K562 (cell line): Measurements from ENCODE around the gene ELSPBP1. TPM values are rescaled to one million over a fixed set of nuclear protein-coding genes. Genes with fewer than 3 reads are reported as not detected.

ENCODE experiments used
- ATAC-seq: fragments of 200-7000 bp; cut with Tn5 transposase; 3 replicates; pipeline ENCODE4 v1.9.1; 2020; ENCODE audit warnings: moderate library complexity
- BruUV-seq: library from RNA; stranded (reverse); fragments of 400-500 nt; replicated peaks from 2 replicates; lab custom pipeline; 2021; lab: Mats Ljungman, UMichigan
- CTCF ChIA-PET: fragments of 300-600 bp; formaldehyde crosslinking; extraction: SDS; loops from one replicate; lab custom pipeline; 2021; ENCODE audit warnings: low intra/inter-chr PET ratio; lab: Yijun Ruan, JAX
- POLR2A ChIA-PET: fragments of 300-600, 350-650 bp; sonication (Branson Sonifier 250); formaldehyde crosslinking; extraction: SDS; loops from one replicate; lab custom pipeline; 2021; ENCODE audit warnings: antibody characterized with exemption, inconsistent platforms; lab: Yijun Ruan, JAX
- DNase-seq, 4 experiments: peaks; one replicate each; pipeline versions ENCODE4 v3.0.0 to v3.0.0-alpha.2; 2011 to 2018; ENCODE audit warnings: low spot score in 3 of 4, mixed read lengths in 3 of 4; ENCODE audit errors: extremely low read depth in 1 of 4
- FAIRE-seq: peaks from 2 replicates; lab custom pipeline; 2011; peaks lifted over from hg19 to GRCh38; lab: Jason Lieb, UNC
- H2AFZ ChIP-seq: 2 replicates; pipeline ENCODE4 v1.6.0; 2011; ENCODE audit warnings: low read depth, low read length, control low read depth, inconsistent platforms
- H3K27ac ChIP-seq: fragments of 200-600 bp; 3 replicates; pipeline ENCODE4 v1.8.0; 2011; ENCODE audit warnings: low read depth, mild to moderate bottlenecking, control low read depth, inconsistent platforms, low read length, moderate library complexity, mixed read lengths; ENCODE audit errors: extremely low read depth
- H3K27me3 ChIP-seq, 2 experiments: fragments of 300-600 bp in 1 of 2; 2 replicates in 1 of 2; 3 replicates in 1 of 2; pipeline versions ENCODE4 v1.6.0 to v1.8.0; 2011; ENCODE audit warnings: inconsistent platforms in 2 of 2, low read length in 2 of 2, mild to moderate bottlenecking in 1 of 2, mixed read lengths in 1 of 2, moderate library complexity in 1 of 2; ENCODE audit not compliant: control insufficient read depth in 2 of 2, insufficient read depth in 2 of 2
- H3K36me3 ChIP-seq: fragments of 300-600 bp; 3 replicates; pipeline ENCODE4 v1.8.0; 2011; ENCODE audit warnings: mild to moderate bottlenecking, low read length, inconsistent platforms; ENCODE audit not compliant: control insufficient read depth, insufficient read depth
- H3K4me1 ChIP-seq, 2 experiments: fragments of 200-600 bp in 1 of 2; replicated peaks in 1 of 2; 2 replicates in 1 of 2; 3 replicates in 1 of 2; pipeline versions ENCODE4 v1.5.1 to v1.8.0; 2011; ENCODE audit warnings: inconsistent platforms in 2 of 2, low read length in 2 of 2, mild to moderate bottlenecking in 1 of 2, mixed read lengths in 1 of 2, moderate library complexity in 1 of 2; ENCODE audit not compliant: control insufficient read depth in 2 of 2, insufficient read depth in 2 of 2
- H3K4me2 ChIP-seq: 2 replicates; pipeline ENCODE4 v1.6.1; 2011; ENCODE audit warnings: low read length, control low read depth, inconsistent platforms, mixed read lengths; ENCODE audit not compliant: insufficient read depth
- H3K4me3 ChIP-seq: fragments of 200-600 bp; sonication (generic), shearing (Covaris generic); 2 replicates; pipeline ENCODE4 v1.5.1; 2016; ENCODE audit warnings: control low read depth, inconsistent platforms
- H3K79me2 ChIP-seq: fragments of 200-600 bp; 3 replicates; pipeline ENCODE4 v1.8.0; 2011; ENCODE audit warnings: low read length, inconsistent platforms; ENCODE audit not compliant: control insufficient read depth, insufficient read depth
- H3K9ac ChIP-seq, 2 experiments: 2 replicates each; pipeline versions ENCODE4 v1.6.0 to v1.6.1; 2011; ENCODE audit warnings: low read depth in 2 of 2, low read length in 2 of 2, control low read depth in 1 of 2, inconsistent platforms in 1 of 2, mild to moderate bottlenecking in 1 of 2, mixed read lengths in 1 of 2; ENCODE audit not compliant: insufficient read depth in 1 of 2
- H3K9me1 ChIP-seq: one replicate; pipeline ENCODE4 v1.6.0; 2011; ENCODE audit warnings: inconsistent platforms, mild to moderate bottlenecking, low read length, moderate library complexity; ENCODE audit not compliant: control insufficient read depth, insufficient read depth
- H3K9me3 ChIP-seq: replicated peaks from 2 replicates; pipeline ENCODE4 v1.5.1; 2011; ENCODE audit warnings: low read depth, low read length, inconsistent platforms; ENCODE audit not compliant: control insufficient read depth, insufficient read depth
- H4K20me1 ChIP-seq: replicated peaks from 2 replicates; pipeline ENCODE4 v1.6.1; 2011; ENCODE audit warnings: low read length, inconsistent platforms, mixed read lengths; ENCODE audit not compliant: control insufficient read depth, insufficient read depth
- EP400 ChIP-seq: fragments of 450-650 bp; IDR thresholded peaks from 2 replicates; pipeline ENCODE4 v1.6.1; 2017; ENCODE audit warnings: antibody characterized with exemption, mild to moderate bottlenecking, moderate library complexity
- POLR2G ChIP-seq: fragments of 200-400 bp; formaldehyde crosslinking; IDR thresholded peaks from 2 replicates; pipeline ENCODE4 v1.6.1; 2017; ENCODE audit warnings: low read depth, mild to moderate bottlenecking, antibody characterized with exemption, low read length, moderate library complexity
- TAF7 ChIP-seq: fragments of 450-650 bp; IDR thresholded peaks from 2 replicates; pipeline ENCODE4 v1.6.1; 2016; ENCODE audit warnings: missing genetic modification characterization, missing compliant biosample characterization
- ZC3H11A ChIP-seq: IDR thresholded peaks from 2 replicates; pipeline ENCODE4 v1.6.1; 2012; ENCODE audit warnings: low read depth, low read length, improper control_type of control experiment
- ZNF143 ChIP-seq: sonication (generic); formaldehyde crosslinking; IDR thresholded peaks from 2 replicates; pipeline ENCODE4 v1.9.0; 2022; ENCODE audit warnings: mild to moderate bottlenecking, missing genetic modification reagents
- WGBS: fragments of 100-300 bp; shearing (Covaris generic); methylation state at CpG from one replicate; pipeline ENCODE4 v1.1.6; 2016; ENCODE audit warnings: low coverage, mixed read lengths; ENCODE audit not compliant: insufficient coverage; ENCODE audit errors: missing lambda C conversion rate; 5-methylcytosine and 5-hydroxymethylcytosine counted together
- in situ Hi-C: fragments of 300-500 bp; cut with MboI; formaldehyde crosslinking; loops from 4 replicates; pipeline ENCODE4 v1.15.0; 2018; ENCODE audit warnings: inconsistent platforms, mixed read lengths
- intact Hi-C: fragments of 100-400 bp; cut with micrococcal nuclease; formaldehyde crosslinking; loops from 2 replicates; pipeline ENCODE4 v1.14.2; 2022
- polyA plus RNA-seq, 8 experiments: library from polyadenylated mRNA; depleted of rRNA in 4 of 8; stranded (reverse) in 5 of 8; unstranded in 3 of 8; fragments of >200 nt; fragmentation: Nextera tagmentation in 2 of 8; fragmentation: Illumina TruSeq in 1 of 8; extraction: Ambion mirVana in 2 of 8; extraction: Trizol in 1 of 8; gene quantifications; 2 replicates each; pipeline versions ENCODE4 v1.2.1 to v1.2.3, GENCODE V29; 2011 to 2014; ENCODE audit warnings: inconsistent platforms in 1 of 8, missing spikeins in 1 of 8
- total RNA-seq, 7 experiments: library from RNA; depleted of rRNA in 6 of 7; stranded (reverse); fragments of >200 nt in 6 of 7; fragmentation: Illumina TruSeq in 2 of 7; extraction: Trizol in 2 of 7; gene quantifications; 2 replicates each; pipeline versions ENCODE4 v1.2.1 to v1.2.3, GENCODE V29; 2011 to 2021; ENCODE audit warnings: low replicate concordance in 1 of 7
- TF ChIP-seq, protein P1 (sequence below): fragments of 200-600 bp; sonication (generic); IDR thresholded peaks from one replicate; pipeline ENCODE4 v1.6.1; 2012; ENCODE audit warnings: mild to moderate bottlenecking, low read depth, low read length, inconsistent platforms
- TF ChIP-seq, protein P2 (sequence below): fragments of 250-450 bp; sonication (Bioruptor Pico); IDR thresholded peaks from 2 replicates; pipeline ENCODE4 v1.4.0; 2020; ENCODE audit warnings: borderline replicate concordance

ELSPBP1 gene
- total and polyA plus RNA-seq, 9 of the 15 experiments (the other 6 are each of a cell fraction or from before 2014, with no cell fraction given) = not detected

GRCh38 chr19:48010932-48011758 is 16.7 kb downstream of the ELSPBP1 start:
- no peaks in the 10 kb centered on the region for H4K20me1 ChIP-seq
- H3K9ac ChIP-seq = no peak overlapping the region
- DNase-seq = no peak
- H3K9me3 ChIP-seq = no peaks in the 10 kb centered on the region; the same call in 1 of the 2 replicates
- H3K4me2 ChIP-seq = no peak overlapping the region
- intact Hi-C loops = no loop called here
- WGBS = under 1% methylated on average over 11 of the region's 11 CpGs
- H3K27me3 ChIP-seq = peaks cover 2 to 7% of the 10 kb centered on the region in 2 experiments; a peak in 1 of 5 replicates
- ATAC-seq = no peak
- no peak overlapping the region for H3K27ac ChIP-seq
- in situ Hi-C loops = no loop called here
- no peak for FAIRE-seq
- no peaks in the 10 kb centered on the region for H3K9me1 ChIP-seq
- CTCF ChIA-PET = no interaction called here
- no peak overlapping the region for H2AFZ ChIP-seq
- no TSS peak for BruUV-seq
- no peaks in the 10 kb centered on the region for H3K36me3 ChIP-seq
- H3K4me1 ChIP-seq = no peaks in the 10 kb centered on the region; a peak in 1 of 5 replicates
- POLR2A ChIA-PET = no interaction called here
- H3K79me2 ChIP-seq = no peaks in the 10 kb centered on the region
- H3K4me3 ChIP-seq = no peak overlapping the region
- TF ChIP-seq TAF7 (tag) (no peak), POLR2G (no peak), ZC3H11A (no peak), ZNF143 (no peak), EP400 (no peak)
- TF ChIP-seq, protein P1, sequence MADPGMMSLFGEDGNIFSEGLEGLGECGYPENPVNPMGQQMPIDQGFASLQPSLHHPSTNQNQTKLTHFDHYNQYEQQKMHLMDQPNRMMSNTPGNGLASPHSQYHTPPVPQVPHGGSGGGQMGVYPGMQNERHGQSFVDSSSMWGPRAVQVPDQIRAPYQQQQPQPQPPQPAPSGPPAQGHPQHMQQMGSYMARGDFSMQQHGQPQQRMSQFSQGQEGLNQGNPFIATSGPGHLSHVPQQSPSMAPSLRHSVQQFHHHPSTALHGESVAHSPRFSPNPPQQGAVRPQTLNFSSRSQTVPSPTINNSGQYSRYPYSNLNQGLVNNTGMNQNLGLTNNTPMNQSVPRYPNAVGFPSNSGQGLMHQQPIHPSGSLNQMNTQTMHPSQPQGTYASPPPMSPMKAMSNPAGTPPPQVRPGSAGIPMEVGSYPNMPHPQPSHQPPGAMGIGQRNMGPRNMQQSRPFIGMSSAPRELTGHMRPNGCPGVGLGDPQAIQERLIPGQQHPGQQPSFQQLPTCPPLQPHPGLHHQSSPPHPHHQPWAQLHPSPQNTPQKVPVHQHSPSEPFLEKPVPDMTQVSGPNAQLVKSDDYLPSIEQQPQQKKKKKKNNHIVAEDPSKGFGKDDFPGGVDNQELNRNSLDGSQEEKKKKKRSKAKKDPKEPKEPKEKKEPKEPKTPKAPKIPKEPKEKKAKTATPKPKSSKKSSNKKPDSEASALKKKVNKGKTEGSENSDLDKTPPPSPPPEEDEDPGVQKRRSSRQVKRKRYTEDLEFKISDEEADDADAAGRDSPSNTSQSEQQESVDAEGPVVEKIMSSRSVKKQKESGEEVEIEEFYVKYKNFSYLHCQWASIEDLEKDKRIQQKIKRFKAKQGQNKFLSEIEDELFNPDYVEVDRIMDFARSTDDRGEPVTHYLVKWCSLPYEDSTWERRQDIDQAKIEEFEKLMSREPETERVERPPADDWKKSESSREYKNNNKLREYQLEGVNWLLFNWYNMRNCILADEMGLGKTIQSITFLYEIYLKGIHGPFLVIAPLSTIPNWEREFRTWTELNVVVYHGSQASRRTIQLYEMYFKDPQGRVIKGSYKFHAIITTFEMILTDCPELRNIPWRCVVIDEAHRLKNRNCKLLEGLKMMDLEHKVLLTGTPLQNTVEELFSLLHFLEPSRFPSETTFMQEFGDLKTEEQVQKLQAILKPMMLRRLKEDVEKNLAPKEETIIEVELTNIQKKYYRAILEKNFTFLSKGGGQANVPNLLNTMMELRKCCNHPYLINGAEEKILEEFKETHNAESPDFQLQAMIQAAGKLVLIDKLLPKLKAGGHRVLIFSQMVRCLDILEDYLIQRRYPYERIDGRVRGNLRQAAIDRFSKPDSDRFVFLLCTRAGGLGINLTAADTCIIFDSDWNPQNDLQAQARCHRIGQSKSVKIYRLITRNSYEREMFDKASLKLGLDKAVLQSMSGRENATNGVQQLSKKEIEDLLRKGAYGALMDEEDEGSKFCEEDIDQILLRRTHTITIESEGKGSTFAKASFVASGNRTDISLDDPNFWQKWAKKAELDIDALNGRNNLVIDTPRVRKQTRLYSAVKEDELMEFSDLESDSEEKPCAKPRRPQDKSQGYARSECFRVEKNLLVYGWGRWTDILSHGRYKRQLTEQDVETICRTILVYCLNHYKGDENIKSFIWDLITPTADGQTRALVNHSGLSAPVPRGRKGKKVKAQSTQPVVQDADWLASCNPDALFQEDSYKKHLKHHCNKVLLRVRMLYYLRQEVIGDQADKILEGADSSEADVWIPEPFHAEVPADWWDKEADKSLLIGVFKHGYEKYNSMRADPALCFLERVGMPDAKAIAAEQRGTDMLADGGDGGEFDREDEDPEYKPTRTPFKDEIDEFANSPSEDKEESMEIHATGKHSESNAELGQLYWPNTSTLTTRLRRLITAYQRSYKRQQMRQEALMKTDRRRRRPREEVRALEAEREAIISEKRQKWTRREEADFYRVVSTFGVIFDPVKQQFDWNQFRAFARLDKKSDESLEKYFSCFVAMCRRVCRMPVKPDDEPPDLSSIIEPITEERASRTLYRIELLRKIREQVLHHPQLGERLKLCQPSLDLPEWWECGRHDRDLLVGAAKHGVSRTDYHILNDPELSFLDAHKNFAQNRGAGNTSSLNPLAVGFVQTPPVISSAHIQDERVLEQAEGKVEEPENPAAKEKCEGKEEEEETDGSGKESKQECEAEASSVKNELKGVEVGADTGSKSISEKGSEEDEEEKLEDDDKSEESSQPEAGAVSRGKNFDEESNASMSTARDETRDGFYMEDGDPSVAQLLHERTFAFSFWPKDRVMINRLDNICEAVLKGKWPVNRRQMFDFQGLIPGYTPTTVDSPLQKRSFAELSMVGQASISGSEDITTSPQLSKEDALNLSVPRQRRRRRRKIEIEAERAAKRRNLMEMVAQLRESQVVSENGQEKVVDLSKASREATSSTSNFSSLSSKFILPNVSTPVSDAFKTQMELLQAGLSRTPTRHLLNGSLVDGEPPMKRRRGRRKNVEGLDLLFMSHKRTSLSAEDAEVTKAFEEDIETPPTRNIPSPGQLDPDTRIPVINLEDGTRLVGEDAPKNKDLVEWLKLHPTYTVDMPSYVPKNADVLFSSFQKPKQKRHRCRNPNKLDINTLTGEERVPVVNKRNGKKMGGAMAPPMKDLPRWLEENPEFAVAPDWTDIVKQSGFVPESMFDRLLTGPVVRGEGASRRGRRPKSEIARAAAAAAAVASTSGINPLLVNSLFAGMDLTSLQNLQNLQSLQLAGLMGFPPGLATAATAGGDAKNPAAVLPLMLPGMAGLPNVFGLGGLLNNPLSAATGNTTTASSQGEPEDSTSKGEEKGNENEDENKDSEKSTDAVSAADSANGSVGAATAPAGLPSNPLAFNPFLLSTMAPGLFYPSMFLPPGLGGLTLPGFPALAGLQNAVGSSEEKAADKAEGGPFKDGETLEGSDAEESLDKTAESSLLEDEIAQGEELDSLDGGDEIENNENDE = no peak
- TF ChIP-seq, protein P2, sequence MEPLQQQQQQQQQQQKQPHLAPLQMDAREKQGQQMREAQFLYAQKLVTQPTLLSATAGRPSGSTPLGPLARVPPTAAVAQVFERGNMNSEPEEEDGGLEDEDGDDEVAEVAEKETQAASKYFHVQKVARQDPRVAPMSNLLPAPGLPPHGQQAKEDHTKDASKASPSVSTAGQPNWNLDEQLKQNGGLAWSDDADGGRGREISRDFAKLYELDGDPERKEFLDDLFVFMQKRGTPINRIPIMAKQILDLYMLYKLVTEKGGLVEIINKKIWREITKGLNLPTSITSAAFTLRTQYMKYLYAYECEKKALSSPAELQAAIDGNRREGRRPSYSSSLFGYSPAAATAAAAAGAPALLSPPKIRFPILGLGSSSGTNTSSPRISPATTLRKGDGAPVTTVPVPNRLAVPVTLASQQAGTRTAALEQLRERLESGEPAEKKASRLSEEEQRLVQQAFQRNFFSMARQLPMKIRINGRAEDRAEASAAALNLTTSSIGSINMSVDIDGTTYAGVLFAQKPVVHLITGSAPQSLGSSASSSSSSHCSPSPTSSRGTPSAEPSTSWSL = no peak
